Liver (tissue), 9 donors: ENCODE measurements around the gene SCP2. TPM values are rescaled to one million over a fixed set of nuclear protein-coding genes. Genes with fewer than 3 reads are reported as not detected.

Experiments used
- DNase-seq: peaks from one replicate; pipeline ENCODE4 v3.0.0-alpha.2; 2017; ENCODE audit warnings: low spot score
- H3K27ac ChIP-seq, 2 donors: one replicate each; pipeline ENCODE4 v1.7.0; 2013; ENCODE audit warnings: inconsistent platforms in 2 of 2, low read length in 2 of 2, control low read depth in 1 of 2, low read depth in 1 of 2, mild to moderate bottlenecking in 1 of 2
- H3K27me3 ChIP-seq, 4 donors: one replicate each; pipeline versions ENCODE4 v1.6.1 to v1.7.0; 2013; ENCODE audit warnings: low read length in 3 of 4, inconsistent platforms in 1 of 4, mild to moderate bottlenecking in 1 of 4, moderate library complexity in 1 of 4; ENCODE audit not compliant: control insufficient read depth in 4 of 4, insufficient read depth in 4 of 4
- H3K36me3 ChIP-seq, 4 donors: one replicate each; pipeline versions ENCODE4 v1.6.1 to v1.7.0; 2013; ENCODE audit warnings: low read length in 3 of 4, mild to moderate bottlenecking in 3 of 4, low read depth in 1 of 4, moderate library complexity in 1 of 4; ENCODE audit not compliant: control insufficient read depth in 4 of 4, insufficient read depth in 3 of 4
- H3K4me1 ChIP-seq, 4 donors: one replicate each; pipeline versions ENCODE4 v1.6.1 to v1.7.0; 2013; ENCODE audit warnings: low read length in 3 of 4, mild to moderate bottlenecking in 3 of 4, moderate library complexity in 1 of 4; ENCODE audit not compliant: control insufficient read depth in 4 of 4, insufficient read depth in 4 of 4
- H3K4me3 ChIP-seq, 3 donors: one replicate each; pipeline versions ENCODE4 v1.6.1 to v1.7.0; 2013; ENCODE audit warnings: low read length in 3 of 3, control low read depth in 1 of 3, low read depth in 1 of 3, mild to moderate bottlenecking in 1 of 3
- H3K9ac ChIP-seq, 2 donors: one replicate each; pipeline ENCODE4 v1.7.0; 2013; ENCODE audit warnings: low read length in 2 of 2, mild to moderate bottlenecking in 2 of 2, moderate library complexity in 2 of 2, control low read depth in 1 of 2, low read depth in 1 of 2
- H3K9me3 ChIP-seq, 4 donors: one replicate each; pipeline versions ENCODE4 v1.6.1 to v1.7.0; 2013; ENCODE audit warnings: low read length in 3 of 4; ENCODE audit not compliant: control insufficient read depth in 4 of 4
- EGR1 ChIP-seq, 2 donors: IDR thresholded peaks; 2 replicates each; pipeline ENCODE4 v1.6.1; 2016 to 2018; ENCODE audit warnings: antibody characterized with exemption in 2 of 2, low read depth in 2 of 2
- FOXA1 ChIP-seq: IDR thresholded peaks from 2 replicates; pipeline ENCODE4 v1.6.1; 2016; ENCODE audit warnings: antibody characterized with exemption
- FOXA2 ChIP-seq: IDR thresholded peaks from 2 replicates; pipeline ENCODE4 v1.6.1; 2016; ENCODE audit warnings: antibody characterized with exemption
- GABPA ChIP-seq, 2 donors: IDR thresholded peaks in 1 of 2; conservative IDR thresholded peaks in 1 of 2; 2 replicates each; pipeline ENCODE4 v1.6.1; 2016; ENCODE audit warnings: antibody characterized with exemption in 2 of 2, mild to moderate bottlenecking in 1 of 2, moderate library complexity in 1 of 2
- HNF4A ChIP-seq, 2 donors: conservative IDR thresholded peaks; 2 replicates each; pipeline ENCODE4 v1.6.1; 2016; ENCODE audit warnings: antibody characterized with exemption in 2 of 2, mild to moderate bottlenecking in 2 of 2
- HNF4G ChIP-seq: IDR thresholded peaks from 2 replicates; pipeline ENCODE4 v1.6.1; 2016; ENCODE audit warnings: antibody characterized with exemption
- JUND ChIP-seq, 2 donors: IDR thresholded peaks; 2 replicates each; pipeline ENCODE4 v1.6.1; 2016; ENCODE audit warnings: antibody characterized with exemption in 2 of 2
- NR2F2 ChIP-seq: IDR thresholded peaks from 2 replicates; pipeline ENCODE4 v1.6.1; 2016; ENCODE audit warnings: antibody characterized with exemption
- RAD21 ChIP-seq, 2 donors: IDR thresholded peaks; 2 replicates each; pipeline ENCODE4 v1.6.1; 2016; ENCODE audit warnings: antibody characterized with exemption in 2 of 2, mild to moderate bottlenecking in 2 of 2
- RXRA ChIP-seq, 2 donors: IDR thresholded peaks; 2 replicates each; pipeline ENCODE4 v1.6.1; 2017 to 2018; ENCODE audit warnings: antibody characterized with exemption in 2 of 2, mild to moderate bottlenecking in 1 of 2
- SP1 ChIP-seq: IDR thresholded peaks from 2 replicates; pipeline ENCODE4 v1.6.1; 2018; ENCODE audit warnings: antibody characterized with exemption, mild to moderate bottlenecking
- TAF1 ChIP-seq: conservative IDR thresholded peaks from 2 replicates; pipeline ENCODE4 v1.6.1; 2016; ENCODE audit warnings: antibody characterized with exemption, mild to moderate bottlenecking
- YY1 ChIP-seq: IDR thresholded peaks from 2 replicates; pipeline ENCODE4 v1.6.1; 2016; ENCODE audit warnings: antibody characterized with exemption, mild to moderate bottlenecking
- WGBS: extraction: QIAGEN DNeasy Blood & Tissue Kit; methylation state at CpG from one replicate; pipeline ENCODE4 v1.1.7; 2013; 5-methylcytosine and 5-hydroxymethylcytosine counted together
- polyA plus RNA-seq, 2 donors: library from polyadenylated mRNA; stranded (reverse) in 1 of 2; unstranded in 1 of 2; fragments of 200-250 nt in 1 of 2; fragments of >200 nt in 1 of 2; fragmentation: Nextera tagmentation in 1 of 2; extraction: Ambion mirVana in 1 of 2; gene quantifications; one replicate each; pipeline versions ENCODE4 v1.2.1 to v1.2.3, GENCODE V29; 2013 to 2015
- total RNA-seq, 2 donors: library from RNA; depleted of rRNA; stranded (reverse); fragments of >200 nt; gene quantifications; one replicate each; pipeline ENCODE4 v1.2.3, GENCODE V29; 2014
- TF ChIP-seq, protein P1 (sequence below): fragments of 150-350 bp; IDR thresholded peaks from 2 replicates; pipeline ENCODE4 v1.5.1; 2017; ENCODE audit warnings: improper control_type of control experiment, low read depth, low read length; ENCODE audit not compliant: missing input control
- TF ChIP-seq, protein P2 (sequence below): IDR thresholded peaks from 2 replicates; pipeline ENCODE4 v1.6.1; 2016; ENCODE audit warnings: antibody characterized with exemption
- TF ChIP-seq, protein P3 (sequence below): IDR thresholded peaks from 2 replicates; pipeline ENCODE4 v1.6.1; 2016; ENCODE audit warnings: antibody characterized with exemption
- TF ChIP-seq, protein P4 (sequence below): IDR thresholded peaks from 2 replicates; pipeline ENCODE4 v1.6.1; 2016; ENCODE audit warnings: antibody characterized with exemption
- donor health status: healthy.
- donor health status: healthy.
- donor health status: healthy.
- donor health status: healthy.
- donor health status: healthy.

SCP2 gene
- total and polyA plus RNA-seq, 4 donors: 122 to 811 (median 529) TPM

DNA sequence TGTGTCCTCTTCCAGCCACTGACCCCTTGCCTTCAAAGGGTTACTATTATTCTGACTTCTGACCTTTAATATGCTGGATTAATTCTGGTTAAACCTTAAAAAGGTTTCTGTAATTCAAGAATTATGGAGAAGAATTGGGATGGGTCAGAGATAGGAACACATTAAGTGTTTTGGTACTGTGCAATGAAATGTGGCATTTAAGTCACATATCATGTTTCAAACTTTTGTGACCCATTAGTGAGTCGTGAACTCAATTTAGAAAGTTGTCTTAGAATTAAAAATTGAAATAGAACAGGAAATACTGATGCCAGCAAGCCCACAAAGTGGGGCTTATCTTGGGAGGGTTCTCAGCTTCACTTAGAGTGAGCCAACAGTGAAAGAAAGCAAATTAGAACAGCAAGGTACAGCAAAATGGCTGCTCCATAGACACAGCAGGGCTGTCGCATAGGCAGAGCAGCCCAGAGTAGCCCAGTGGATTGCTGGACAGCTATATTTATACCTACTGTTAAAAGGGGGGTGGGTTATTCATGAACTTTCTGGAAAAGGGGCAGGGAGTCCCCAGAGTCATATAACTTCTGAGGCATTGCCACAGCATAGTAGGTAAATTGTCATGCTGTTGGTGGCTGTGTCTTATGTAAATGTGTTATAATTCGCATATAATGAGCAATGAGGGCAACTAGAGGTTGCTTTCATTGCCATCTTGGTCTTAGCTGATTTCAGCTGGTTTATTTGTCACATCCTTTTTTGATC is 10.5 kb downstream of the SCP2 start:
- Histone ChIP-seq H3K27me3 (no peaks in the 10 kb centered on the region), H3K27ac (no peak overlapping the region), H3K9ac (no peak overlapping the region), H3K36me3 (peaks cover 4 to 14% (median 6%) of the 10 kb centered on the region in 4 donors), H3K4me1 (peaks cover 0 to 29% (median 12%) of the 10 kb centered on the region in 4 donors), H3K9me3 (no peaks in the 10 kb centered on the region), H3K4me3 (no peak overlapping the region)
- WGBS: 91% methylated on average over 3 of the region's 3 CpGs
- no peak for DNase-seq
- TF ChIP-seq TAF1 (no peak), JUND (IDR thresholded peaks at IDR 0.05) (no peak), FOXA2 (no peak), NR2F2 (no peak), YY1 (no peak), GABPA (IDR thresholded peaks at IDR 0.05 in 1 of 2, conservative IDR thresholded peaks at IDR 0.05 in 1 of 2) (no peak), EGR1 (IDR thresholded peaks at IDR 0.05; ENCODE audit: low read depth in 2 of 2) (no peak), RXRA (IDR thresholded peaks at IDR 0.05) (no peak), HNF4A (conservative IDR thresholded peaks at IDR 0.05) (no peak), FOXA1 (no peak), RAD21 (IDR thresholded peaks at IDR 0.05) (no peak), HNF4G (no peak), SP1 (no peak)
- TF ChIP-seq, protein P1, sequence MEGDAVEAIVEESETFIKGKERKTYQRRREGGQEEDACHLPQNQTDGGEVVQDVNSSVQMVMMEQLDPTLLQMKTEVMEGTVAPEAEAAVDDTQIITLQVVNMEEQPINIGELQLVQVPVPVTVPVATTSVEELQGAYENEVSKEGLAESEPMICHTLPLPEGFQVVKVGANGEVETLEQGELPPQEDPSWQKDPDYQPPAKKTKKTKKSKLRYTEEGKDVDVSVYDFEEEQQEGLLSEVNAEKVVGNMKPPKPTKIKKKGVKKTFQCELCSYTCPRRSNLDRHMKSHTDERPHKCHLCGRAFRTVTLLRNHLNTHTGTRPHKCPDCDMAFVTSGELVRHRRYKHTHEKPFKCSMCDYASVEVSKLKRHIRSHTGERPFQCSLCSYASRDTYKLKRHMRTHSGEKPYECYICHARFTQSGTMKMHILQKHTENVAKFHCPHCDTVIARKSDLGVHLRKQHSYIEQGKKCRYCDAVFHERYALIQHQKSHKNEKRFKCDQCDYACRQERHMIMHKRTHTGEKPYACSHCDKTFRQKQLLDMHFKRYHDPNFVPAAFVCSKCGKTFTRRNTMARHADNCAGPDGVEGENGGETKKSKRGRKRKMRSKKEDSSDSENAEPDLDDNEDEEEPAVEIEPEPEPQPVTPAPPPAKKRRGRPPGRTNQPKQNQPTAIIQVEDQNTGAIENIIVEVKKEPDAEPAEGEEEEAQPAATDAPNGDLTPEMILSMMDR: no peak
- TF ChIP-seq, protein P2, sequence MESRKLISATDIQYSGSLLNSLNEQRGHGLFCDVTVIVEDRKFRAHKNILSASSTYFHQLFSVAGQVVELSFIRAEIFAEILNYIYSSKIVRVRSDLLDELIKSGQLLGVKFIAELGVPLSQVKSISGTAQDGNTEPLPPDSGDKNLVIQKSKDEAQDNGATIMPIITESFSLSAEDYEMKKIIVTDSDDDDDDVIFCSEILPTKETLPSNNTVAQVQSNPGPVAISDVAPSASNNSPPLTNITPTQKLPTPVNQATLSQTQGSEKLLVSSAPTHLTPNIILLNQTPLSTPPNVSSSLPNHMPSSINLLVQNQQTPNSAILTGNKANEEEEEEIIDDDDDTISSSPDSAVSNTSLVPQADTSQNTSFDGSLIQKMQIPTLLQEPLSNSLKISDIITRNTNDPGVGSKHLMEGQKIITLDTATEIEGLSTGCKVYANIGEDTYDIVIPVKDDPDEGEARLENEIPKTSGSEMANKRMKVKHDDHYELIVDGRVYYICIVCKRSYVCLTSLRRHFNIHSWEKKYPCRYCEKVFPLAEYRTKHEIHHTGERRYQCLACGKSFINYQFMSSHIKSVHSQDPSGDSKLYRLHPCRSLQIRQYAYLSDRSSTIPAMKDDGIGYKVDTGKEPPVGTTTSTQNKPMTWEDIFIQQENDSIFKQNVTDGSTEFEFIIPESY: no peak
- TF ChIP-seq, protein P3, sequence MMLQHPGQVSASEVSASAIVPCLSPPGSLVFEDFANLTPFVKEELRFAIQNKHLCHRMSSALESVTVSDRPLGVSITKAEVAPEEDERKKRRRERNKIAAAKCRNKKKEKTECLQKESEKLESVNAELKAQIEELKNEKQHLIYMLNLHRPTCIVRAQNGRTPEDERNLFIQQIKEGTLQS: no peak
- TF ChIP-seq, protein P4, sequence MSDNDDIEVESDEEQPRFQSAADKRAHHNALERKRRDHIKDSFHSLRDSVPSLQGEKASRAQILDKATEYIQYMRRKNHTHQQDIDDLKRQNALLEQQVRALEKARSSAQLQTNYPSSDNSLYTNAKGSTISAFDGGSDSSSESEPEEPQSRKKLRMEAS: no peak

DNA sequence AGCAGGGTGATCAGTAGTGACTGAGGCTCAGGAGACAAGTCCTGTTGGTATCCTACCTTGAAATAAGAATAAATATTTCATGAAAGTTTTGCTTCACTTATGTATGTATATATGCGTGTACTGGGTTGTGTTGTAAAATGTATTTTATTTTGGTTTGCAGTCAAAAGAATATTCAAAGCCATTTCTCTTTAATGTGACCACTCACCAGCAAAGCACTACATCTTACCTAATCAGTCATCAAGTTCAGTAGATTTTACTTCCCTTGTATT is 11.0 kb downstream of the SCP2 start:
- Histone ChIP-seq H3K36me3 (peaks cover 4 to 14% (median 6%) of the 10 kb centered on the region in 4 donors), H3K27ac (no peak overlapping the region), H3K27me3 (no peaks in the 10 kb centered on the region), H3K9ac (no peak overlapping the region), H3K9me3 (no peaks in the 10 kb centered on the region), H3K4me1 (peaks cover 0 to 26% (median 12%) of the 10 kb centered on the region in 4 donors), H3K4me3 (no peak overlapping the region)
- 97% methylated on average over 1 of the region's 1 CpG for WGBS
- no peak for DNase-seq
- TF ChIP-seq HNF4G: no peak
- no peak for TF ChIP-seq JUND (IDR thresholded peaks at IDR 0.05)
- TF ChIP-seq FOXA2: no peak
- no peak for TF ChIP-seq RAD21 (IDR thresholded peaks at IDR 0.05)
